Transverse colon (tissue), 4 donors: ENCODE measurements around the gene DMD.

Source experiments
- CTCF ChIP-seq, 5 experiments: fragments of 200-600 bp in 3 of 5; fragments of 450-650 bp in 2 of 5; sonication (generic) in 3 of 5; IDR thresholded peaks; 1 replicate in 2 of 5; 2 replicates in 3 of 5; pipeline ENCODE4 v1.5.1; 2016 to 2017; ENCODE audit warnings: antibody characterized with exemption in 5 of 5, inconsistent platforms in 3 of 5, mild to moderate bottlenecking in 2 of 5, moderate library complexity in 1 of 5
- POLR2A ChIP-seq: fragments of 450-650 bp; IDR thresholded peaks from one replicate; pipeline ENCODE4 v1.6.1; 2016; ENCODE audit warnings: antibody characterized with exemption, mild to moderate bottlenecking, moderate library complexity
- POLR2AphosphoS5 ChIP-seq, 3 donors: sonication (generic); formaldehyde crosslinking; IDR thresholded peaks; one replicate each; pipeline ENCODE4 v1.6.1; 2016; ENCODE audit warnings: antibody characterized with exemption in 3 of 3

- no peak for TF ChIP-seq POLR2AphosphoS5 (IDR thresholded peaks at IDR 0.05)
- TF ChIP-seq CTCF (IDR thresholded peaks at IDR 0.05), result no peak
- TF ChIP-seq POLR2A, result no peak
These were observed 1631.1 kb downstream of the DMD start for GRCh38 chrX:31580227-31580626.
